HG03159 (cell line): ENCODE data around the gene SPTB.

Experiments used
- ATAC-seq: cut with Tn5 transposase; IDR thresholded peaks from one replicate; pipeline ENCODE4 v1.9.1; 2021; ENCODE audit warnings: mild to moderate bottlenecking, moderate library complexity; ENCODE audit not compliant: unreplicated experiment

Gene SPTB

DNA sequence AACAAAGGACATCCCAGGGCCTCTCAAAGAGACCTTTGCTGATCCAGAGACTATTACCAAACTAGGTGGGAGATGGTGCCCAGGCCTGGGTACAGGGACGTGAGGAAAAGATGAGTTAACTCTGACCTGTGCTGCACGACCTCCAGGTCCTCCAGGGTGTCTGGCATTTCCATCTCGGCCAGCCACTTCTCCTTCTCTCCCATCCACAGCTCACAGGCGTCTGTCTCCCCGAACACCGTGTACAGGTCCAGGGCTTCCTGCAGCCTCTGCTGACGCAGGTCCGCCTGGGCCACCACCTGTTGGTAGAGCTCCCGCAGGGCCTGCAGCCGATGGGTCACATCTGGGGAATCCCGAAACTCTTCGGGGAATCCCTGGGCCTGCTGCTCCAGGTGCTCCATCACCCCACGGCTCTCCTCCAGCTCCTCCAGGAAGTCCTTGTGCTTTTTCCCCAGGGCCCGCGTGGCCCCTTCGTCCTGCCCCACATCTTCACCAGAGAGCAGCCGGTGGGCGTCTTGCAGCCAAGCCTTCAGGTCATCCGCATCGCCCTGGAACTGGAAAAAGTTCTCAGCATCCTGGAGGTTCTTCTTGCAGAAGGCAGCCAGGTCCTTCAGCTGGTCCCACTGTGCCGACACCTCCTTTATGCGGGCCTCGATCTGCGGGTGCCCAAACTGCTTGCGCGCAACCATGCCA, 86.7 kb downstream of the SPTB start:
- ATAC-seq = no peak

- no peak for ATAC-seq
These were observed 87.5 kb downstream of the SPTB start for GRCh38 chr14:64792231-64792630.

GRCh38 chr14:64790478-64790877, 89.2 kb downstream of the SPTB start:
- no peak for ATAC-seq

DNA sequence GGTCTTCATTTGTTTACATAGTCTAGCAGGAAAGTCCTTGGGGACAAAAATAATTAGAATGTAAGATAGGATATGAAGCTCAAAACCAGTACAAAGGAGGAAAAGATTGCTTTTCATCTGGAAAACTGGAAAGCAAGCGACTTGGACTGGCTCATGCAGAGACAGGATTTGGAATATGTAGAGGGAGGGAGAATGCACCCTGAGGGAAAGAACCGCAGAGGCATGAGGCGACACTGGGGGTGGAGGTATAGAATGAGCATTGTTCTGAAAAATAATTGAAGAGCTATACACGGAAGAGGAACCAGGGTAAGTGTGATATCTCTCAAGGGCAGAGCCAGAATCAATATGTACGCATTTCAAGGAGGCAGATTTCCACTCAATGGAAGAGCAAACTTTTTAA, 90.0 kb downstream of the SPTB start:
- ATAC-seq = no peak

DNA sequence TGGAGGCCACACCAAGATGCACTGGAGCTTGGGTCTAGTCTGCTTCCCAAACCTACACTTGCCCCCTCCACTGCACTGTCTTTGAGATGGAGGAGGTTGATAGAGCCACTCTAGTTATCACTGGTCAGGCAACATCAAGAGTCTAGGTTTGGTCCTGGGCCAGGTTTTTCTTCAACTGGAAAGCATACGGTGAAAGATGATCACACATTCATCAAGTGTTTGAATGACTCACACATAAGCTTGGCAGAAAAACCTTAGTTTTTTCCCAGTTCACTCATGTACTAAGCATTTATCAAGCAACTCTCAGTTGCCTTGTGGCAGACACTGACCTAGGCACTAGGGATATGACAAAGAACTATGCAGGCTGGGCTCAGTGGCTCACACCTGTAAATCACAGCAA, 91.0 kb downstream of the SPTB start:
- no peak for ATAC-seq

DNA sequence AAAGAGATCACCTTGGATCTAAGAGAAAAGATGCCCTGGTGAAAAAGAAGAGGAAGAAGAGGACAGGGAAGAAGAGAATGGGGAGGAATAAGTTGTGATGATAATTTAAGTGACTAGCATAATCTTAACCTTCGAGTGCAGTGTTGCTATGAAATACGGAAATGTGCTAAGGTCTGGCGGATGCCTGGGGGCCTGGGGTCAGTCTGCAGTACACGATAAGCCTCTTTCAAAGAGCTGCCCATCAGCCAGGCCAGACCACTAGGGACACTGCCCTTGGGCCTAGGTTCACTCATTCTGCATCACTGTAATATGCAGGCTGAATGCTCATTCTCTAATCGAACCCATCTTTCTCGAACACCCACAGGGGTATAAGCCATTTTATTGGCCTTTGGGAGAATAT, 92.1 kb downstream of the SPTB start:
- no peak for ATAC-seq

GRCh38 chr14:64786296-64787149, 93.2 kb downstream of the SPTB start:
- ATAC-seq = no peak

DNA sequence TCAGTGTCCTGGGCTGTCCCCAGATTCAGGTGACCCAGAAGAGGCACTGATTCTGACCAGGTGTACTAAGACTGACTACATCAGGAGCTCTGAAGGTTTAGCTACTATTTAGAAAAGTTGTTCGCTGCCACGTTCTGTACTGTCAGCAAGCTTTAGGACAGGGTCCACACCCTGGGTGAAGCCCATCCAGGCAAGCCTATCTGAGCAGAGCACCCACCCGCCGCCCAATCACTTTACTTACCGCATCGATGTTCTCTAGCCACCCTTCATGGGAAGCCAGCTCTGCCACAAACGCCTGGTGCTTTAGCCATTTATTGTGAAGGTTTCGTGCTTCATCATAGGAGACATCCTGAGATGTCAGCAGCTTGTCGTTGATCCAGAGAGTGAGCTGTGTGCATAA, 95.7 kb downstream of the SPTB start:
- ATAC-seq = no peak

- no peak for ATAC-seq
These were observed 97.5 kb downstream of the SPTB start for GRCh38 chr14:64782196-64782595.

DNA sequence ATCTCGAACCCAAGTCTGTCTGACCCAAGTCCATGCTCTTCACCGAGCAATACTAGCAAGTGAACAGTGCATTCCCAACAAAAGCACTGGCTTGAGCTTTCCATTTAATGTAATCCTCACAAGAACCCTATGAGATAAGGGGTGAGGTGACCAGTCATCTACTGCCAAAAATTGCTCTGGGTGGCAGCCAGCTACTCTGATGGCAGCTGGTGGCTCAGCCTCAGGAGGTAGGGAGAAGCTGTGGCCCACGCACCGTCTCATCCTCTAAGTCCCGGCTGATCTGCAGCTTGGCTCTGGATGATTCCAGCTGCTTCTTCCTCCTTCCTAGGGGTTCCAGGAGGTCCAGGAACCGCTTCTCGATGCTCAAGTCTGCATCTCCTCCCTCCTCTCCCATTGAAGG, 100.2 kb downstream of the SPTB start:
- no peak for ATAC-seq

DNA sequence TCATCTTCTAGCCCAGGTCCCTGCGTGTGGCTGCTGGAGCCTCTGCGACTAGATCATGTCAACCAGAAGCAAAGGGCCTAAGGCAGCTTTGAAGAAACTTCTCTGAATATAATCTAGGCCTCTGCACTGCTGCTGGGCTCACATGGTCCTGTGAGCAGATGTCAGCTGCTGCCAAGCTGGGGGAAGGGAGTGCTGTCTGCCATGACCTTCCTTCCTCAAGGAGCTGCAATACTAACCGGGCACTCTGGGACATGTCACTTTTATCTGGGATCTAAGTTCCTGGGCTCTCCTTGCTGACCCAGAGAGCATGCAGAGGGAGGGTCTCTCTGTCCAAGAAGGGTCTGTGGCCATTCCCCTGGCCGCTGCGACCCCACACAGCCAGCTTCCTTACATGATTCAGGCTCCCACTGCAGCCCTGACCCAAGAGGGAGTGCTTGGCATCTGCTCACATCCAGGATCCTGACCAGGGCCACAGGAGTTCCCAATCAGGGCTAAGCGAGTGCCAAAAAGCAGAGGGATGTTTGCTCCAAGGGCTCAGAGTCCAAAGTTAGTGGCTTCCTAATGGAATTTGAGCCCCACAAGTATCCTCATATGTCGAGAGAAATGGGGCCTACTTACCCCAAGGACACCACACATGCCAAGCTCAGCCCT, 101.5 kb downstream of the SPTB start:
- ATAC-seq = no peak

- ATAC-seq = no peak
These were observed 102.2 kb downstream of the SPTB start for GRCh38 chr14:64777461-64777860.

- ATAC-seq = no peak
These were observed 104.5 kb downstream of the SPTB start for GRCh38 chr14:64775081-64775777.

DNA sequence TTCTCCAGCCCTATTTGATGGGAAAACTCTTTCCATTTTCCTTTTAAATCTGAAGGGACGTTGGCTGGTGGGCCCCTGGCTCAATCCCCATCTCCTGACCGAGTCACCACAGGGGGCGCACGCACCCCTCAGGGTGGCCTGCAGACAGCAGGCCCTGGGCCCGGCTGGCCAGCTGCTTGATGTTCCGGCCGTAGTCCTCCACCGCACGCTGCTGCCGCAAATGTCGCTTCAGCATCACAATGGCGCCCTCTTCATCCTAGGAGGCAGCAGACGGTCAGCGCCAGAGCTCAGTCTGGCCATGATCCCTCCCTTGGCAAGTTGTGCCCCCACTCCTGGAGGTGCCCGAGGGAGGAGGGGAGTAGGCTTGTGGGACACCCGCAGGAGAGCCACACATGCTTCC, 105.4 kb downstream of the SPTB start:
- ATAC-seq = no peak

DNA sequence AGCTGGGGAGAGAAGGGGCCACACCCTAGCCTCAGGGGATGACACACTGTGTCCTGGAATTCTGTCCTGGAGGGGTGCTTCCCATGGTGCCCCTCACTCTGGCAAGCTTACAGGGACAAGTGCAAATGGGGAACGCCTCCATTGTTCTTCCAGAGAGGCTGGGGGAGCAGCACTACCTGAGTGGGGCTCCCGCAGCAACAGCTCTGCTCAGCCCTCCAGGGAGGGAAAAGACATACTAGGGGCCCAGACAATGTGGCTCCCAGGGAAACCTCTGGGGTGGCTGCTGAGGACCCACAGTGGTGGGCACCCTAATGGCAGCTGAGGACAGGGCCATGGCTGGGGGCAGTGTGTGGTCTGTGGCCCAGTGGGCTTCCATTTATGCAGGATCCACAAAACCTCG, 106.1 kb downstream of the SPTB start:
- ATAC-seq = no peak

- ATAC-seq = no peak
These were observed 106.7 kb downstream of the SPTB start for GRCh38 chr14:64773046-64773445.

DNA sequence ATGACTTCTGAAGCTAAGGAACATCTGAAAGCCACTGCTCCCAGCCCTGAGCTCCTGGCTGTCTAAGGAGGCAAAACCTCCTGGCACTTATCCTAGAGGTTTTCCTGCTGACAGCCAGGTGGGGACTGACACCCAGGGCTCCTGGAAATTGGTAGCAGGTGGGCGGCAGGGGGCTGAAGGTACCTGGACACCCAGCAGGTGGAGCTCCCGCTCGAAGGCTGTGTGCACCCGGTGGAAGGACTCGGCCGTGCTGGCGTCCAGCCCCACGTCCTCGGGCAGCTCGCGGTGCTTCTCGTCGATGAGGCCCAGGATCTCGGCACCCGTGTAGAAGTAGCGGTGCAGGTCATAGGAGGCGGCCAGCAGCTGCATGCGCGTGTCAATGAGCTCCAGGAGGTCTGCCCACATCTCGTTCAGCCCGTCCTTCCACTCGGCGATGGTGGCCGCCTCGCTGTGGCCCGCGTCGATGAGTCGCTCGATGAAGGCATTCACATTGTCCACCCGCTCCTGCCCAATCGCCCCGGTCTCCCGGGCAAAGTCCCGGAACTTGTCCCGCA, 107.2 kb downstream of the SPTB start:
- no peak for ATAC-seq

- no peak for ATAC-seq
These were observed 108.5 kb downstream of the SPTB start for GRCh38 chr14:64771161-64771560.

DNA sequence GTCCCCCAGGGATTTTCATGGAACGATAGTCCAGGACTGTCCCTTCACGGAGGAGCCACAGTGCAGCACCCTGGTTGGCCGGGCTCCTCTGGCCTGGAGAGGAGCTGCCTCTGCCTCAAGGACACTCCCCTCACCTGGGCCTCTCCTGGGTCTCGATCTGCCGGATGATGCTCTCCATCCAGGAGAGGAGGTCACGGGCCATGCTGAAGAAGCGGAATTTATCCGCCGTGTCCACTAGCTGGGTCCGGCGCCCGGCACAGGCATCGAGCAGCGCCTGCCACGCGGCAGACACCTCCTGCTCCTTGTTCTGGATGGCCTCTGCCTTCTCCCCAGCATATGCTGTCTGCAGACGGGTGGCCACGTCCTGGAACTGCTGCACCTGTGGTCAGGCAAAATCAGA, 109.0 kb downstream of the SPTB start:
- ATAC-seq = no peak

- no peak for ATAC-seq
These were observed 110.3 kb downstream of the SPTB start for GRCh38 chr14:64769096-64770020.
